ENCODE results near the gene NSG1.
A peak's percentile ranks its signal among the peaks of the same experiment; 100 is the strongest.

NSG1 gene

GRCh38 chr4:4385729-4386295 lies 1.1 kb upstream of the NSG1 start:
- Mint-ChIP-seq H3K9me3 (no peaks in the 10 kb centered on the region), H3K27me3 (ENCODE audit: low read depth) (peaks cover 52% of the 10 kb centered on the region), H3K4me3 (peak overlapping the region; percentile 63), H3K27ac (no peak overlapping the region), H3K36me3 (ENCODE audit: low read depth) (no peaks in the 10 kb centered on the region), H3K4me1 (ENCODE audit: low read depth) (no peaks in the 10 kb centered on the region)
- no peak for DNase-seq (ENCODE audit: low spot score)

- Mint-ChIP-seq H3K9me3 (no peaks in the 10 kb centered on the region), H3K27ac (no peak overlapping the region)
- DNase-seq (ENCODE audit: low spot score), result no peak
These were observed 586 bp upstream of the NSG1 start for GRCh38 chr4:4386296-4386735.

GRCh38 chr4:4387531-4388310 lies 819 bp downstream of the NSG1 start:
- peaks cover 45% of the 10 kb centered on the region for H3K27me3 Mint-ChIP-seq (ENCODE audit: low read depth)
- no peaks in the 10 kb centered on the region for H3K9me3 Mint-ChIP-seq
- H3K36me3 Mint-ChIP-seq (ENCODE audit: low read depth), result no peaks in the 10 kb centered on the region
- no peak for DNase-seq (ENCODE audit: low spot score)
- H3K4me1 Mint-ChIP-seq (ENCODE audit: low read depth), result no peaks in the 10 kb centered on the region
- peak overlapping the region; percentile 24 for H3K4me3 Mint-ChIP-seq
- no peak overlapping the region for H3K27ac Mint-ChIP-seq

More at GRCh38 chr4:4386296-4386735, 586 bp upstream of the NSG1 start:
- Mint-ChIP-seq H3K4me1 (ENCODE audit: low read depth) (no peaks in the 10 kb centered on the region), H3K4me3 (peak overlapping the region; percentile 63), H3K36me3 (ENCODE audit: low read depth) (no peaks in the 10 kb centered on the region), H3K27me3 (ENCODE audit: low read depth) (peaks cover 50% of the 10 kb centered on the region)

- Mint-ChIP-seq H3K4me3 (peak overlapping the region; percentile 24), H3K27me3 (ENCODE audit: low read depth) (peaks cover 41% of the 10 kb centered on the region), H3K9me3 (no peaks in the 10 kb centered on the region), H3K4me1 (ENCODE audit: low read depth) (no peaks in the 10 kb centered on the region), H3K36me3 (ENCODE audit: low read depth) (no peaks in the 10 kb centered on the region), H3K27ac (no peak overlapping the region)
- no peak for DNase-seq (ENCODE audit: low spot score)
These were observed 1.4 kb downstream of the NSG1 start for GRCh38 chr4:4388311-4388790.

GRCh38 chr4:4388836-4389575 lies 2.1 kb downstream of the NSG1 start:
- no peaks in the 10 kb centered on the region for H3K9me3 Mint-ChIP-seq
- no peak overlapping the region for H3K4me3 Mint-ChIP-seq
- no peaks in the 10 kb centered on the region for H3K36me3 Mint-ChIP-seq (ENCODE audit: low read depth)
- peaks cover 36% of the 10 kb centered on the region for H3K27me3 Mint-ChIP-seq (ENCODE audit: low read depth)
- no peak for DNase-seq (ENCODE audit: low spot score)
- H3K27ac Mint-ChIP-seq, result no peak overlapping the region
- H3K4me1 Mint-ChIP-seq (ENCODE audit: low read depth), result no peaks in the 10 kb centered on the region

- no peak overlapping the region for H3K27ac Mint-ChIP-seq
- peaks cover 25% of the 10 kb centered on the region for H3K27me3 Mint-ChIP-seq (ENCODE audit: low read depth)
- no peaks in the 10 kb centered on the region for H3K4me1 Mint-ChIP-seq (ENCODE audit: low read depth)
- no peaks in the 10 kb centered on the region for H3K36me3 Mint-ChIP-seq (ENCODE audit: low read depth)
- no peak overlapping the region for H3K4me3 Mint-ChIP-seq
- DNase-seq (ENCODE audit: low spot score), result no peak
- no peaks in the 10 kb centered on the region for H3K9me3 Mint-ChIP-seq
These were observed 3.1 kb downstream of the NSG1 start for GRCh38 chr4:4390046-4390445.

- Mint-ChIP-seq H3K9me3 (no peaks in the 10 kb centered on the region), H3K4me1 (ENCODE audit: low read depth) (no peaks in the 10 kb centered on the region), H3K27me3 (ENCODE audit: low read depth) (peaks cover 21% of the 10 kb centered on the region), H3K36me3 (ENCODE audit: low read depth) (no peaks in the 10 kb centered on the region), H3K27ac (no peak overlapping the region), H3K4me3 (no peak overlapping the region)
- no peak for DNase-seq (ENCODE audit: low spot score)
These were observed 3.8 kb downstream of the NSG1 start for GRCh38 chr4:4390515-4391240.

- no peak overlapping the region for H3K4me3 Mint-ChIP-seq
- no peaks in the 10 kb centered on the region for H3K36me3 Mint-ChIP-seq (ENCODE audit: low read depth)
- H3K27me3 Mint-ChIP-seq (ENCODE audit: low read depth), result peaks cover 15% of the 10 kb centered on the region
- H3K27ac Mint-ChIP-seq, result no peak overlapping the region
- H3K9me3 Mint-ChIP-seq, result no peaks in the 10 kb centered on the region
- DNase-seq (ENCODE audit: low spot score), result no peak
- no peaks in the 10 kb centered on the region for H3K4me1 Mint-ChIP-seq (ENCODE audit: low read depth)
These were observed 5.0 kb downstream of the NSG1 start for GRCh38 chr4:4391866-4392265.

- no peak for DNase-seq (ENCODE audit: low spot score)
- Mint-ChIP-seq H3K4me1 (ENCODE audit: low read depth) (no peaks in the 10 kb centered on the region), H3K4me3 (no peak overlapping the region), H3K27ac (no peak overlapping the region), H3K36me3 (ENCODE audit: low read depth) (no peaks in the 10 kb centered on the region), H3K9me3 (no peaks in the 10 kb centered on the region), H3K27me3 (ENCODE audit: low read depth) (peaks cover 15% of the 10 kb centered on the region)
These were observed 5.7 kb downstream of the NSG1 start for GRCh38 chr4:4392501-4393183.

- no peaks in the 10 kb centered on the region for H3K36me3 Mint-ChIP-seq (ENCODE audit: low read depth)
- peaks cover 2% of the 10 kb centered on the region for H3K27me3 Mint-ChIP-seq (ENCODE audit: low read depth)
- no peaks in the 10 kb centered on the region for H3K4me1 Mint-ChIP-seq (ENCODE audit: low read depth)
- no peak for DNase-seq (ENCODE audit: low spot score)
- H3K9me3 Mint-ChIP-seq, result no peaks in the 10 kb centered on the region
- no peak overlapping the region for H3K27ac Mint-ChIP-seq
- H3K4me3 Mint-ChIP-seq, result no peak overlapping the region
These were observed 7.7 kb downstream of the NSG1 start for GRCh38 chr4:4394644-4395043.

GRCh38 chr4:4395371-4395770 lies 8.5 kb downstream of the NSG1 start:
- Mint-ChIP-seq H3K36me3 (ENCODE audit: low read depth) (no peaks in the 10 kb centered on the region), H3K4me1 (ENCODE audit: low read depth) (no peaks in the 10 kb centered on the region), H3K9me3 (no peaks in the 10 kb centered on the region), H3K27me3 (ENCODE audit: low read depth) (no peaks in the 10 kb centered on the region), H3K27ac (no peak overlapping the region), H3K4me3 (no peak overlapping the region)
- no peak for DNase-seq (ENCODE audit: low spot score)

GRCh38 chr4:4395849-4396627 lies 9.1 kb downstream of the NSG1 start:
- H3K27me3 Mint-ChIP-seq (ENCODE audit: low read depth), result no peaks in the 10 kb centered on the region
- H3K4me1 Mint-ChIP-seq (ENCODE audit: low read depth), result no peaks in the 10 kb centered on the region
- no peaks in the 10 kb centered on the region for H3K36me3 Mint-ChIP-seq (ENCODE audit: low read depth)
- no peak overlapping the region for H3K27ac Mint-ChIP-seq
- H3K9me3 Mint-ChIP-seq, result no peaks in the 10 kb centered on the region
- no peak for DNase-seq (ENCODE audit: low spot score)
- no peak overlapping the region for H3K4me3 Mint-ChIP-seq
